ENCODE measurements around the gene PROKR2.

The PROKR2 gene

GRCh38 chr20:5316188-5317158 lies at the start of gene PROKR2:
TSS of gene PROKR2 (minus strand) at chr20:5316954. CDS start at chr20:5314369, 2,585 bp downstream.
- no peak for DNase-seq

- DNase-seq, result no peak
Observed at GRCh38 chr20:5364997-5365597, 48.3 kb upstream of the PROKR2 start.

- DNase-seq, result no peak
Observed at GRCh38 chr20:5364136-5364821, 47.5 kb upstream of the PROKR2 start.

GRCh38 chr20:5362771-5363170 lies 46.0 kb upstream of the PROKR2 start:
- DNase-seq, result no peak

GRCh38 chr20:5361176-5361575 lies 44.4 kb upstream of the PROKR2 start:
- DNase-seq, result no peak

- DNase-seq, result no peak
Observed at GRCh38 chr20:5357946-5358345, 41.2 kb upstream of the PROKR2 start.

- no peak for DNase-seq
Observed at GRCh38 chr20:5356941-5357340, 40.2 kb upstream of the PROKR2 start.

GRCh38 chr20:5354901-5355300 lies 38.1 kb upstream of the PROKR2 start:
- DNase-seq, result no peak

GRCh38 chr20:5353624-5354496 lies 37.1 kb upstream of the PROKR2 start:
- DNase-seq, result no peak

- no peak for DNase-seq
Observed at GRCh38 chr20:5349448-5349847, 32.7 kb upstream of the PROKR2 start.

GRCh38 chr20:5342021-5342420 lies 25.3 kb upstream of the PROKR2 start:
- DNase-seq, result no peak

GRCh38 chr20:5331340-5331739 lies 14.6 kb upstream of the PROKR2 start:
- no peak for DNase-seq

GRCh38 chr20:5328268-5328667 lies 11.5 kb upstream of the PROKR2 start:
- DNase-seq, result no peak

- no peak for DNase-seq
Observed at GRCh38 chr20:5327356-5327755, 10.6 kb upstream of the PROKR2 start.

- no peak for DNase-seq
Observed at GRCh38 chr20:5315807-5316187, 957 bp downstream of the PROKR2 start.

GRCh38 chr20:5313916-5314315 lies 2.8 kb downstream of the PROKR2 start:
- no peak for DNase-seq

- no peak for DNase-seq
Observed at GRCh38 chr20:5312518-5312917, 4.2 kb downstream of the PROKR2 start.

- no peak for DNase-seq
Observed at GRCh38 chr20:5309971-5310370, 6.8 kb downstream of the PROKR2 start.

- DNase-seq, result no peak
Observed at GRCh38 chr20:5298811-5299210, 17.9 kb downstream of the PROKR2 start.

- no peak for DNase-seq
Observed at GRCh38 chr20:5297280-5298004, 19.3 kb downstream of the PROKR2 start.

GRCh38 chr20:5290596-5290995 lies 26.2 kb downstream of the PROKR2 start:
- no peak for DNase-seq

- no peak for DNase-seq
Observed at GRCh38 chr20:5282561-5282960, 34.2 kb downstream of the PROKR2 start.
